ENCODE measurements around the gene VIL1.

Gene VIL1

GRCh38 chr2:218403810-218404209 is 15.1 kb upstream of the VIL1 start:
- TF ChIP-seq, protein P1, sequence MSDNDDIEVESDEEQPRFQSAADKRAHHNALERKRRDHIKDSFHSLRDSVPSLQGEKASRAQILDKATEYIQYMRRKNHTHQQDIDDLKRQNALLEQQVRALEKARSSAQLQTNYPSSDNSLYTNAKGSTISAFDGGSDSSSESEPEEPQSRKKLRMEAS (IDR thresholded peaks at IDR 0.05), result no peak
- no peak for TF ChIP-seq FOXM1 (IDR thresholded peaks at IDR 0.05; ENCODE audit: borderline replicate concordance, low read depth)
- TF ChIP-seq REST (IDR thresholded peaks at IDR 0.05; ENCODE audit: low read depth), result no peak
- TF ChIP-seq EP300 (IDR thresholded peaks at IDR 0.05; ENCODE audit: borderline replicate concordance), result no peak
- no peak for TF ChIP-seq TEAD4 (IDR thresholded peaks at IDR 0.05)
- TF ChIP-seq TCF12 (IDR thresholded peaks at IDR 0.05; ENCODE audit: low read depth), result no peak

GRCh38 chr2:218404351-218405085 is 14.4 kb upstream of the VIL1 start:
- TF ChIP-seq TEAD4 (IDR thresholded peaks at IDR 0.05) (no peak), EP300 (IDR thresholded peaks at IDR 0.05; ENCODE audit: borderline replicate concordance) (no peak), FOXM1 (IDR thresholded peaks at IDR 0.05; ENCODE audit: borderline replicate concordance, low read depth) (no peak), ZBTB7A (IDR thresholded peaks at IDR 0.05; ENCODE audit: low read depth) (no peak), YY1 (IDR thresholded peaks at IDR 0.05; ENCODE audit: low read depth) (no peak), USF1 (IDR thresholded peaks at IDR 0.05) (no peak), TAF1 (IDR thresholded peaks at IDR 0.05; ENCODE audit: low read depth) (no peak), REST (IDR thresholded peaks at IDR 0.05; ENCODE audit: low read depth) (no peak), NFIC (IDR thresholded peaks at IDR 0.05) (no peak), CEBPB (IDR thresholded peaks at IDR 0.05) (no peak), EGR1 (IDR thresholded peaks at IDR 0.05) (no peak), TCF12 (IDR thresholded peaks at IDR 0.05; ENCODE audit: low read depth) (no peak), CREB1 (IDR thresholded peaks at IDR 0.05; ENCODE audit: low read depth) (no peak), RAD21 (IDR thresholded peaks at IDR 0.05; ENCODE audit: low read depth) (no peak)
- TF ChIP-seq, protein P1 (IDR thresholded peaks at IDR 0.05), result no peak

- no peak for TF ChIP-seq TCF12 (IDR thresholded peaks at IDR 0.05; ENCODE audit: low read depth)
- no peak for TF ChIP-seq REST (IDR thresholded peaks at IDR 0.05; ENCODE audit: low read depth)
Measured at GRCh38 chr2:218405086-218405745, 13.7 kb upstream of the VIL1 start.

DNA sequence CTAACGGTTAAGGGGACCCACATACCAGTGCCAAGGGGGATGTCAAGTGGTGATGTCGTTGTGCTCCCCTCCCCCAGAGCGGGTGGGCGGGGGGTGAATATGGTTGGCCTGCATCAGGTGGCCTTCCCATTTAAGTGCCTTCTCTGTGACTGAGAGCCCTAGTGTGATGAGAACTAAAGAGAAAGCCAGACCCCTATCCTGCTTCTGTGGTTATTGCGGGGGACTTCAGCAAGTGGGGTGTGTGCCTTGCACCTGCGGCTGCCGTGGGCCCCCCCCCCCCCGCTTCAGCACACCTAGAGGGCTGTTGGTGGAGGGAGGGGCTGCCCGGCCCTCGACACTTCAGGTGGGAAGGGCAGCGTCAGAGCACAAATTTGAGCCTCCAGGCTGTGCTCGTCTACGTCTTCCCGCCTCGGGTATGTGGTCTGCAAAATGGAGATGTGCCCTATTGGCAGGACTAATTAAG is 13.1 kb upstream of the VIL1 start:
- TF ChIP-seq CEBPB (IDR thresholded peaks at IDR 0.05) (no peak), ZBTB7A (IDR thresholded peaks at IDR 0.05; ENCODE audit: low read depth) (0 out of 2 replicates have a peak, but pooled peaks have one; percentile 26), EGR1 (IDR thresholded peaks at IDR 0.05) (no peak)

DNA sequence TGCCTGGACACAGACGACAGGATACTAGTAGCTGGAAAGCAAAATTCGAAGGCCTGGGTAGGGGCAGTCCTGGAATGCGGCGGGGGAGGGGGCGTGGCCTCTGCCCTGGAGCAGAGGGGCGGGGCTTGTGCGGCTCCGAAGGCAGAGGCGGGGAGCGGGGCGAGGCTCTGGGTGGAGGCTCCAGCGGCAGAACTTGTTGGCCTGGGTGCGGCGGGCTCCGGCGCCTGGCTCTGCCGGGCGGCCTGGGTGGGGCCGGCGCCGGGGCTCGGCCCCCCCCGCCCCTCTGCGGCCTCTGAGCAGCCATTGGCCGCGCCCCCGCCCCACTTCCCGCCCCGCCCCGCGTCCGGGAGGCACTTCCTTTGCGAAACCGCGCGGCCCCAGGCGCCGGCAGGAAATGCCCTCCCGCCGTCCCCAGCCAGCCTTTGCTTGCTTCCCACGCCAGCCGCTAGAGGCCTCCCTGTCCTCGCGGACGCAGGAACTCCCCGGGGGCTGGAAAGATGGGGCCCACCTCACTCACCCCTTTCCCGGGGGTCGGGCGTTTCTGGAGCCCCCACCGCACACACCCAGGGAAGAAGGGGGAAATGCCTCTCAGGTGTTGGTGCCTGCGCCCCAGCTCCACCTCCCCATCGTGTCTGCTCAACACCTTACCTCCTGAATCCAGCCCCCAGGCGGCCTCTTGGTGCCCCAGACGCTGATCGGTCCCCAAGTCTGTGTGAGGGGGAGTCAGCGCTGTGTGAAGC is 12.5 kb upstream of the VIL1 start:
- TF ChIP-seq, protein P1 (IDR thresholded peaks at IDR 0.05), result peak; percentile 65
- TF ChIP-seq NFIC (IDR thresholded peaks at IDR 0.05) (no peak), TCF12 (IDR thresholded peaks at IDR 0.05; ENCODE audit: low read depth) (peak; percentile 27; the same call in 1 of the 2 replicates), TAF1 (IDR thresholded peaks at IDR 0.05; ENCODE audit: low read depth) (peak; percentile 49; the same call in 1 of the 2 replicates), EP300 (IDR thresholded peaks at IDR 0.05; ENCODE audit: borderline replicate concordance) (no peak), EGR1 (IDR thresholded peaks at IDR 0.05) (no peak), REST (IDR thresholded peaks at IDR 0.05; ENCODE audit: low read depth) (no peak), FOXM1 (IDR thresholded peaks at IDR 0.05; ENCODE audit: borderline replicate concordance, low read depth) (no peak), CREB1 (IDR thresholded peaks at IDR 0.05; ENCODE audit: low read depth) (no peak), CEBPB (IDR thresholded peaks at IDR 0.05) (peak; percentile 15; the same call in 1 of the 2 replicates), ZBTB7A (IDR thresholded peaks at IDR 0.05; ENCODE audit: low read depth) (peak; percentile 94), USF1 (IDR thresholded peaks at IDR 0.05) (no peak), YY1 (IDR thresholded peaks at IDR 0.05; ENCODE audit: low read depth) (0 out of 2 replicates have a peak, but pooled peaks have one; percentile 54), RAD21 (IDR thresholded peaks at IDR 0.05; ENCODE audit: low read depth) (peak; percentile 75), TEAD4 (IDR thresholded peaks at IDR 0.05) (peak; percentile 85)

All from Ishikawa (cell line).